ELR (cell line): ENCODE measurements around the gene NOSIP.

Experiments
- DNase-seq: peaks from one replicate; pipeline ENCODE4 v3.0.0-alpha.2; 2015; ENCODE audit warnings: low read depth

The NOSIP gene

GRCh38 chr19:49573009-49573408, 7.3 kb downstream of the NOSIP start:
- no peak for DNase-seq

DNA sequence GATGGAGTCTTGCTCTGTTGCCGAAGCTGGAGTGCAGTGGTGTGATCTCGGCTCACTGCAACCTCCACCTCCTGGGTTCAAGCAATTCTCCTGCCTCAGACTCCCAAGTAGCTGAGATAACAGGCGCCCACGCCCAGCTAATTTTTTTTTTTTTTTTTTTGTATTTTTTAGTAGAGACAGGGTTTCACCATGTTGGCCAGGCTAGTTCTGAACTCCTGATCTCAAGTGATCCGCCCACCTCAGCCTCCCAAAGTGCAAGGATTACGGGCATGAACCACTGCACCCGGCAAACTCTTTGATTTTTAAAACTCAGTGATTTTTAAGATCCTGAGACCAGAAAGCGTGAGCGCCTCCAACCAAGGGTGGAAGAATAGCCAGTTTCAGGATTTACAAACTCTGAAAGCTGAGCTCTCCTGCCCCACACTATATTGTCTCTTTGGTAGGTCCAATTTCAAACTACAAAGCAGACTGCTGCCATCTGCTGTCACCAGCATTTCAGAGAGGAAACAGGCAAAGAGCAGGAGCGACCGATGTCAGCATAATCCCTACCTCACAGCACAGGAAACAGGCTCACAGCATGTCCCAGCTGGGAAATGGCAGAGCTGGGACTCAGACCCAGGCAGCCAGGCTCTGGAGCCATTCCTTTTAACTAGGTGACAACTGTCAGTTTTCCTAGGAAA, 9.2 kb downstream of the NOSIP start:
- DNase-seq, result no peak

GRCh38 chr19:49570138-49570856, 10.1 kb downstream of the NOSIP start:
- DNase-seq, result peak; percentile 89

GRCh38 chr19:49567861-49568441, 12.4 kb downstream of the NOSIP start:
- no peak for DNase-seq

- DNase-seq, result no peak
Observed at GRCh38 chr19:49566302-49566701, 14.1 kb downstream of the NOSIP start.

DNA sequence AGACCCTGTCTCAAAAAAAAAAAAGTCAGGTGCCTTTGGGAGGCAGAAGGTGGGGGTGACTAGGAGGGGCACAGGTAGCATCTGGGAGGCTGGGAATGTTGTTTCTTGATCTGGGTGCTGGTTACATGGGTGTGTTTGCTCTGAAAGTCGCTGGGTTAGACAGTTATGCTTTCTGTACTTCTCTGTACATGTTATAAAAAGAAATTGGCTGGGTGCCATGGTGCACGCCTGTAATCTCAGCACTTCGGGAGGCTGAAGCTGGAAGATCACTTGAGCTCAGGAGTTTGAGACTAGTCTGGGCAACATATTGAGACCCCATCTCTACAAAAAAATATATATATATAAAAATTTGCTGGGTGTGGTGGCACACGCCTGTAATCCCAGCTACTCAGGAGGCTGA, 15.1 kb downstream of the NOSIP start:
- no peak for DNase-seq

- no peak for DNase-seq
Observed at GRCh38 chr19:49564616-49565045, 15.7 kb downstream of the NOSIP start.

GRCh38 chr19:49560358-49560900, 19.9 kb downstream of the NOSIP start:
- DNase-seq, result no peak

DNA sequence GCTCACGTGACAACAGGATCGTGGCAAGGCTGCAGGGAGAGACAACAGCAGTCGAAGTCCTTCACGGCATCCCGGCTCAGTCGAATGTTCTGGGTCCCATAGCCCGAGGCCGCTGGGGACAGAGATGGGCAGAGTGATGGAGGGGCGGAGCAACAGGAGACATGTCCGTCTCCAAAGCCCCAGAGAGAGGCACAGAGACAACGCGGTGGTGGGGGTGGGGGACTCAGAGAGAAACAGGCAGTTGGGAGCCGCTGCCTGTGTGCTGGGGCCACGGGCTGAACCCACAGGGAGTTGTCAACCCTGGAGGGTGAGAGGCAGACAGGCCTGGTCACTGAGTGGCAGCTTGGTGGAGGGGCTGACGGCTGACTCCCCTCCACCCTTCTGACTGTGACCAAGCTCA, 20.4 kb downstream of the NOSIP start:
- no peak for DNase-seq

GRCh38 chr19:49559443-49559842, 20.9 kb downstream of the NOSIP start:
- no peak for DNase-seq

DNA sequence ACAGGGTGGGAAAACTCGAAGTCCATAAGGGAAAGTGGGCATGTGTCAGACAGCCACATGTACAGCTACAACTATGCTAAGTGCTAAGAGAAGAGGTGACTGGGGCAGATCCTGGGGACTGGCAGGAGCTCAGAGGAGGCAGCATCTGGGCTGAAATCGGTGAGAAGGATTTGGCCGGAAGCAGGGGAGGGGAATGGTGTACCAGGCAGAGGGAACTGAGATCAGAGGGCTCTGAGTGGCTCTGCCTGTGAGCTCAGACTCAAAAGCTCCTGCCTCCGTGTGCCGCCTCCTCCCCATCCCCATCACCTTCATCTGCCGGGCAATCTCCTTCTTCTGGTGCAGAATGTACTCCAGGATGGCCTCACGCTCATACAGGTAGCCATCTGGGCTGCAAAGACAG, 21.8 kb downstream of the NOSIP start:
- no peak for DNase-seq

DNA sequence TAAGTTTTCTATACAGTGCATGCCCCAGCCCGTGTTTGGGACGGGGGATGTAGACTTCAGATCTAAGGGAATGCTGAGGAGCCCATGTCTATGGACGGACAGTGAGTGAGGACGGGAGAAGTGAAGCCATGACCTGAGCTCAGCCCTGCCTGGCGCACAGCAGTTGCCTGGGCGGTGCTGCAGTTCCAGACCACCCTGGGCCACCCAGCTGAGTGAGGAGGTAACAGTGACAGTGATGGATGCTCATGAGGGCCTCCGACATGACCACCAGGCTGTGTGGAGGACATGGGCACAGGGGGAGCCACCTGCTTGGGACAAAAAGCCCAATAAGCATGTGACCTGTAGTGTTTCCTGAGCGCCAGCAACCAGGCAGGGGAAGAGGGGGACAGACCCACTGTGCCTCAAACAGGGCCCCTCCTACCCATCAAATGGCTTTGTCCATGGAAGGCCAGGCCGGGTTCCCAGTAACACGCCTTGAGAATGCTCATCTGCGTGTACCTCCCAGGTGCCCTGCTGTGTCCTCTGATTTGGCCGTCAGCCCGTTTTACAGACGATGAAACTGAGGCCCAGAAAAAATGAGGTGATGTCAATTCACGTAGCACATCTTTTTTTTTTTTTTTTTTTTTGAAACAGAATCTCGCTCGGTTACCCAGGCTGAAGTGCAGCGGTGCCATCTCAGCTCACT, 22.6 kb downstream of the NOSIP start:
- DNase-seq, result no peak

GRCh38 chr19:49556412-49557398, 23.7 kb downstream of the NOSIP start:
- DNase-seq, result no peak

- peak; percentile 53 for DNase-seq
Observed at GRCh38 chr19:49555600-49556411, 24.6 kb downstream of the NOSIP start.

DNA sequence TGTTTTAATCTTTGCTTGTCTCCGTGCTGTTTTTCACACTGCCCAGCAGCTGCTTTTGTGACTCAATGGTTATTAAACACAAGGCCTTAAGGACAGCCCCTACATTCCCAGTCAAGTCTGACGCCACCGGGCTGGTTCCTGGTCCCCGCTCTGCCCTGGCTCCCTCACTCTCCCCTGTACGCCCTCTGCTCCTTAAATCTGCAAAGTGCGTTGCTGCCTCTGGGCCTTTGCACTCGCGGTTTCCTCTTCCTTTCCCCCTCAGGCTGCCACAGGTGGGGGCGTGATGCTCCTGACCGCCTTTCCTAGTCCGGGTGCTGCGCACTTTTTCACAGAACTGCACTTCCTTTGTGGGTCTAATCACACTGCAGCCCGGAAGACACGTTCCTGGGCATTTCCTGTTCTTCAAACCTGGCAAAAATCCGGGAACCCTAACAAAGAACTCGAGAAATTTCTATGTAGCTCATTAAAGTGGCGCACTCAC, 25.6 kb downstream of the NOSIP start:
- DNase-seq, result no peak

- DNase-seq, result peak; percentile 90
Observed at GRCh38 chr19:49553451-49554271, 26.7 kb downstream of the NOSIP start.

GRCh38 chr19:49552749-49553148, 27.6 kb downstream of the NOSIP start:
- no peak for DNase-seq

DNA sequence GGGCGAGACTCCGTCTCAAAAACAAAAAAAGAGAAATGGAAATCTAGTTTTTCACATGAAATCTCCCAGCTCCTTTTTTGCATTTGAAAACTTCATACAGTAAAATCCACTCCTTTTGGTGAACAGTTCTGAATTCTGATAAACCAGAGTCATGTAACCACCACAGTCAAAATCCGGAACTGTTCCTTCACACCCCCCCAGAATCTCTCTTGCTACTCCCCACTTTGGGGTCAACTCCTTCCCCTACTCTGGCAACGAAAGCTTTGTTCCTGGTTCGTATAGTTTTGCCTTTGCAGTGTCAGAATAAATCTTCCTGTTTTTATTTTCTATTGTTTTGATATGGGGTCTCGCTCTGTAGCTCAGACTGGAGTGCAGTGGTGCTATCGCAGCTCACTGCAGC, 28.8 kb downstream of the NOSIP start:
- no peak for DNase-seq

GRCh38 chr19:49549045-49549444, 31.3 kb downstream of the NOSIP start:
- no peak for DNase-seq
